ENCODE measurements around the gene CTSD.
A peak's percentile ranks its signal among the peaks of the same experiment; 100 is the strongest.

The CTSD gene

GRCh38 chr11:1729692-1730011 lies 34.1 kb downstream of the CTSD start:
- no peak for DNase-seq (ENCODE audit: low spot score)

DNA sequence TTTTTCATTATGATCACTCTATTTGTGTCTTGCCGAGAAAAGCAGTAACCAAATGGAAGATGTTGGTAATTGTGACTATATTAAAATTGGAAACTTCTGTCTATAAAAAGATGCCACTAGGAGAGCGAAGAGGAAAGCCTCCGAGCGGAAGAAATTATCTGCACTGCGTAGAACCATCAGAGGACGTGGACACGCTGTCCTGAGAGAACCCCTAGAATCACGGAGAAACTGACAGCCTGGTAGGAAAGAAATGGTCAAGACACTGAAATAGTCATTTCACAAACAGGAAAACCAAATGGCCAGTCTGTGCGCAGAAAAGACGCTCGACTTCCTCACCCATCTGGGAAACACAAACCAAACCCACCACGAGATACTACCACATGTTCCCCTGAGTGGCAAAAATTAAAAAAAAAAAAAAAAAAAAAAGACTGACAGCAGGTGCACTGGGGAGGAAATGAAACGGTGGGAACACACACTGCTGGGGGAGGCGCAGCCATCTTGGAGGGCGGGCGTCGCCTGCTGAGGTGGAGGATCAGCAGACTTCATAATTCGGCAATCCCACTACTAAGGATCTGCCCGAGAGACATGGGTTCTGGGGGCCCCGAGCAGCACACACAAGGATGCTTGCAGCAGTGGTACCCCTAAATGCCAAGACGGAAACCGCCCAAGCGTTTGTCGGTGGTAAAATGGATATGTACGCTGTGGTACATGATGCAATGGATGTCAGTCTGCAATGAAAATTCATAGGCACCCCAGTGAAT lies 34.6 kb downstream of the CTSD start:
- DNase-seq (ENCODE audit: low spot score) = no peak

DNA sequence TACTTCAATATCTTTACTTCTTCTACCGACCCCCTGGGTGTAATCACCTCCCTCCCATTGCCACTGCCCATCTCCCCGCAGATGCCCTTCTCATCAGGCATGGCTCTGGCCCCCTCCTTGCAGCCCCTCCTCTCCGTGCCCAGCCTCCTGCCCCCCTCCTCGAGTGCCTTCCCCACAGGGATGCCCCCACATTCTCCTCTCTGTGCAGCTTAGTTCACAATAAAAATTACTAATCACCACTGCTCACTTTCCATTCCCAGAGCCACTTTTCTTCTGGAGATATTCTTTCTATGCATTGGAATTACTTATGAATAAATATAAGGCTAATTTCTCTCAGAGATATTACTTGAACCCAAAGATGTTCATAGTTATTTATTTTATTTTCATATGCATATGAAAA lies 35.4 kb downstream of the CTSD start:
- no peak for DNase-seq (ENCODE audit: low spot score)

- DNase-seq (ENCODE audit: low spot score) = no peak
Observed at GRCh38 chr11:1727861-1728260, 35.9 kb downstream of the CTSD start.

GRCh38 chr11:1727096-1727690 lies 36.5 kb downstream of the CTSD start:
- DNase-seq (ENCODE audit: low spot score) = no peak

DNA sequence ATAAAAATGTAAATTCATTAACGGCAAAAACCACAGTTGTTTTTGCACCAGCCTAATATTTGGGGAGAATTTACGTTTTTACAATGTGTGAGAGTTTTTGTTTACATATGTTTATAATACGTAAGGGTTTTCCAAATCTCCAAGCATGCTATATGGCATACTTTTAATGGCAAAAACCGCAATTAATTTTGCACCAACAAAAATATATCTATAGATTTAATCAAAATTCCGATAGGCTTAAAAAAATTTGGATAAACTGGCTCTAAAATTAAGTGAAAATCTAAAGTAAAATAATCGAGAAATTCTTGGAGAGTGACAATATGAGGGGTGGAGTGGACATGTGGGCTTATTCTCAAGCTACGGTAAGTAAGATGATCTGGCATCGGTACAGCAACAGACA lies 43.9 kb downstream of the CTSD start:
- DNase-seq (ENCODE audit: low spot score) = no peak

DNA sequence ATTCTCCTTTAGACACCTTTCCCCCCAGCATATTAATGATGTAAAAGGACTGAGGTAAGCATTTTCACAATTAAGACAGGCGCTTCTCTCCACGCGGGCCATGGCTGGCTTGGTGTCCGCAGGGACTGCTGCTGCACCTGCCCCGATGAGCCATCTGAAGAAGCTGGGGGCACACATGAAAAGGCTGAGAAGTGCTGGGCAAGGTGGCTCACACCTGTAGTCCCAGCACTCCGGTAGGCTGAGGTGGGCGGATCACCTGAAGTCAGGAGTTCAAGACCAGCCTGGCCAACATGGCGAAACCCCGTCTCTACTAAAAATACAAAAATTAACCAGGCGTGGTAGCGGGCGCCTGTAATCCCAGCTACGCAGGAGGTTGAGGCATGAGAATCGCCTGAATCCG lies 45.4 kb downstream of the CTSD start:
- DNase-seq (ENCODE audit: low spot score) = no peak

DNA sequence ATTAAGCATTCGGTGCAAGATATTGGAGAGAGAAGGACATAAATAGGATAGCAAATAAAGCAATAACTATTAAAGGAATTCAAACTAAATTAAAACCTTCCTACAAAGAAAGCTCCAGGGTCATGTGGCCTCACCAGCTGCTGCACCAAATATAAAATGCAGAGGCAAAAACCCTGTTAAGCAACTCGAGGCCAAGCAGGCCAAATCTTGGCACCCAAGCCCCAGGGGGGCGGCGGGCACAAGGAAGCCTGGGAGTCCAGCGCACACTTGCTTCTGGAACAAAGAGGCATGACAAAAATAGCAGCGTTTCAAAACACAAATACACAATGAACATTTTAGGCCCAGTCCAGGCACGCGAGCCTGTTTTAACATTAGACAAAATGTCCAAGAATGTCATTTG lies 46.0 kb downstream of the CTSD start:
- DNase-seq (ENCODE audit: low spot score) = no peak

DNA sequence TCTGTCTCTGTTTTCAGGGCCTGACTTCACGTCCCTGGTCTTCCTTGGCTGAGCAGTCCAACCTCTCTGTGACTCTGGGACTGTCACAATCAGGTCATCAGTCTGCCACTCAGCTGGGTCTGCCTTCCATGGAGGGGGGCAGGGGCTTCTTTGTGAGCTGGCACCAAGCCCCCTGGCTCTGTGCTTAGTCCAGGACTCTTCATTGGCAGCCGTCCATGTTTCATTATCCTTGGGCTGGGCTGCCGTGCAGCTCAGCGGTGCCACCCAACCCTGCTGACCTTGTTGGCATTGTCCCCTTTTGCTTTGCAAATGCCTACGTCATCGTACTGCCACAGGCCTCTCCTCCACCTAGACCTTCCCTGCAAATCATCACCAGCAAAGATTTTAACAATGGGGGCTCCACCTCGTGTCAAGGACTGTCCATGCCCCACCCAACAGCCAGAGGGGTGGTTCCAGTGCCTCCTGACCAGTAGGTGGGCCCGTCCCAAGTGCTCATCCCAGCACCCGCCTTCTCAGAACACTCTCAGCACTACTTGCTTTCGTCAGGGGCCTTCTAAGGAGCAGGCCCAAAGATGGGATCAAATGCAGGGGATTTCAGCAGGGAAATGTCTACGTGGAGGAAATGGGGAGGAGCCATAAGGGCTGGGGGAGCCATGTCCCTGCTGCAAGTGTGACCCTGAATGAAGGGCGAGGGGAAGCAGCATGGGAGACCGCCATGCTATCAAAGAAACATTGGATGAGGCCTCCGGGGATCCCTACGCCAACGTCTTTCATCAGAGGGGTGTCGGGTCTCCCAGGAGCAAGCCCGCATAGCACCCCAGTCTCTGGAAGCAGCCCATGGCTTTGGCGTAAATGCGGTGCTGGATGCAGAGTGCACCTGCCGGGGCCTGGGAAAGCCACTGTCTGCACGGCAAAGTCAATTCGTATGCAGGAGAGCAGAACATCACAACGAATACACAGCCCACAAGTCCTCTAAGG lies 48.5 kb downstream of the CTSD start:
- no peak for DNase-seq (ENCODE audit: low spot score)

GRCh38 chr11:1708716-1709115 lies 55.0 kb downstream of the CTSD start:
- DNase-seq (ENCODE audit: low spot score) = no peak

DNA sequence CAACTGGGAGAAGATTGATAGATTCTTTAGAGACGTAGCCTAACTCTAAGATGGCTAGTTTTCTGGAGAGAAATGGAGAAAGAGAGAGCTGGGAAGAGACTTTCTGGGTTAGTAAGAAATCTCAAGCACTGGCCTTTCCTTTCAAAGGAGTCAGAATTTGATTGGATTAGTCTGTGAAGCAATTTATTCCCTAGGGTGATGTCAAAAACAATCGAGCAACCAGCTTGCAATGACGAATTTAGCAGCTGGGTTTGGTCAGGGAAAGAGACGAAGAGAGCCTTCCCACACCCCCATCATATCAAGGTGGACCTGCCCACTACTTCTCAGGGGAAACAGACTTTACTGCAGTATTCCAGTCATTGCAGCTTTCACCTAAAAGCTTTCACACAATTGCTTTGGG lies 56.0 kb downstream of the CTSD start:
- no peak for DNase-seq (ENCODE audit: low spot score)

GRCh38 chr11:1706634-1707400 lies 56.9 kb downstream of the CTSD start:
- peak; percentile 16 for DNase-seq (ENCODE audit: low spot score)

GRCh38 chr11:1705126-1706052 lies 58.3 kb downstream of the CTSD start:
- DNase-seq (ENCODE audit: low spot score) = peak; percentile 66

GRCh38 chr11:1703146-1703545 lies 60.6 kb downstream of the CTSD start:
- no peak for DNase-seq (ENCODE audit: low spot score)
